HG02610 (cell line): ENCODE results near the gene CAPN11.

Experiments used
- ATAC-seq: cut with Tn5 transposase; IDR thresholded peaks from one replicate; pipeline ENCODE4 v1.9.1; 2021; ENCODE audit warnings: mild to moderate bottlenecking, moderate library complexity; ENCODE audit not compliant: unreplicated experiment

CAPN11 gene

GRCh38 chr6:44158770-44159228 lies at the start of gene CAPN11:
TSS of gene CAPN11 (plus strand) at chr6:44158820. CDS start at chr6:44158849, 29 bp downstream.
- no peak for ATAC-seq

GRCh38 chr6:44109212-44109611 lies 49.4 kb upstream of the CAPN11 start:
- no peak for ATAC-seq

- no peak for ATAC-seq
Measured at GRCh38 chr6:44110005-44110676, 48.5 kb upstream of the CAPN11 start.

GRCh38 chr6:44110966-44111365 lies 47.7 kb upstream of the CAPN11 start:
- ATAC-seq: no peak

- no peak for ATAC-seq
Measured at GRCh38 chr6:44111434-44112417, 46.9 kb upstream of the CAPN11 start.

- ATAC-seq: no peak
Measured at GRCh38 chr6:44113414-44113813, 45.2 kb upstream of the CAPN11 start.

GRCh38 chr6:44115866-44116265 lies 42.8 kb upstream of the CAPN11 start:
- no peak for ATAC-seq

GRCh38 chr6:44116641-44117382 lies 41.8 kb upstream of the CAPN11 start:
- ATAC-seq: no peak

- ATAC-seq: no peak
Measured at GRCh38 chr6:44117397-44118128, 41.1 kb upstream of the CAPN11 start.

GRCh38 chr6:44119704-44120262 lies 38.8 kb upstream of the CAPN11 start:
- ATAC-seq: no peak

- ATAC-seq: no peak
Measured at GRCh38 chr6:44120692-44121443, 37.8 kb upstream of the CAPN11 start.

GRCh38 chr6:44122801-44123200 lies 35.8 kb upstream of the CAPN11 start:
- ATAC-seq: no peak

- ATAC-seq: no peak
Measured at GRCh38 chr6:44123544-44123943, 35.1 kb upstream of the CAPN11 start.

- ATAC-seq: peak; percentile 65
Measured at GRCh38 chr6:44126320-44127149, 32.1 kb upstream of the CAPN11 start.

GRCh38 chr6:44127186-44128019 lies 31.2 kb upstream of the CAPN11 start, which contains the start of the genes MRPL14 and TMEM63B:
TSS of gene MRPL14 (minus strand) at chr6:44127452. CDS start at chr6:44116611, 10,841 bp downstream.
TSS of gene TMEM63B (plus strand) at chr6:44127554. CDS start at chr6:44134585, 7,031 bp downstream.
- ATAC-seq: peak; percentile 71

- ATAC-seq: no peak
Measured at GRCh38 chr6:44128020-44128917, 30.4 kb upstream of the CAPN11 start.
